Measurements from ENCODE around the gene AP5Z1. TPM values are rescaled to one million over a fixed set of nuclear protein-coding genes. Genes with fewer than 3 reads are reported as not detected.

AP5Z1 gene
- total RNA-seq, 1 donor = 40.2 TPM

DNA sequence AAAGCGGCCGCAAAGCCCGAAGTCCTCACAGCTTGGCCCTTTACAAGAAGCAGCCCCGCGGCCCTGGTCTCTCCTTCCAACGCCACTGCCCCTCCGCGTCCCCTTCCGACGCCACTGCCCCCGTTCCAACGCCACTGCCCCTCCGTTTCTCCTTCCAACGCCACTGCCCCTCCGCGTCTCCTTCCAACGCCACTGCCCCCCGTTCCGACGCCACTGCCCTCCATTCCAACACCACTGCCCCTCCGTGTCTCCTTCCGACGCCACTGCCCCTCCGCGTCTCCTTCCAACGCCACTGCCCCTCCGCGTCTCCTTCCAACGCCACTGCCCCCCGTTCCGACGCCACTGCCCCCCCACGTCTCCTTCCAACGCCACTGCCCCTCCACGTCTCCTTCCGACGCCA is 33.1 kb downstream of the AP5Z1 start:
- no peak for DNase-seq (ENCODE audit: low read depth)
- TF ChIP-seq, protein P1, sequence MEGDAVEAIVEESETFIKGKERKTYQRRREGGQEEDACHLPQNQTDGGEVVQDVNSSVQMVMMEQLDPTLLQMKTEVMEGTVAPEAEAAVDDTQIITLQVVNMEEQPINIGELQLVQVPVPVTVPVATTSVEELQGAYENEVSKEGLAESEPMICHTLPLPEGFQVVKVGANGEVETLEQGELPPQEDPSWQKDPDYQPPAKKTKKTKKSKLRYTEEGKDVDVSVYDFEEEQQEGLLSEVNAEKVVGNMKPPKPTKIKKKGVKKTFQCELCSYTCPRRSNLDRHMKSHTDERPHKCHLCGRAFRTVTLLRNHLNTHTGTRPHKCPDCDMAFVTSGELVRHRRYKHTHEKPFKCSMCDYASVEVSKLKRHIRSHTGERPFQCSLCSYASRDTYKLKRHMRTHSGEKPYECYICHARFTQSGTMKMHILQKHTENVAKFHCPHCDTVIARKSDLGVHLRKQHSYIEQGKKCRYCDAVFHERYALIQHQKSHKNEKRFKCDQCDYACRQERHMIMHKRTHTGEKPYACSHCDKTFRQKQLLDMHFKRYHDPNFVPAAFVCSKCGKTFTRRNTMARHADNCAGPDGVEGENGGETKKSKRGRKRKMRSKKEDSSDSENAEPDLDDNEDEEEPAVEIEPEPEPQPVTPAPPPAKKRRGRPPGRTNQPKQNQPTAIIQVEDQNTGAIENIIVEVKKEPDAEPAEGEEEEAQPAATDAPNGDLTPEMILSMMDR (IDR thresholded peaks at IDR 0.05; ENCODE audit: insufficient read depth, low read depth, low read length) = no peak

GRCh38 chr7:4809091-4809591 is 33.7 kb downstream of the AP5Z1 start:
- TF ChIP-seq, protein P1 (IDR thresholded peaks at IDR 0.05; ENCODE audit: insufficient read depth, low read depth, low read length) = no peak
- no peak for DNase-seq (ENCODE audit: low read depth)
- H3K4me3 ChIP-seq (ENCODE audit: low read depth, low read length) = no peak overlapping the region

More for the DNA sequence above, 33.1 kb downstream of the AP5Z1 start:
- no peak overlapping the region for H3K4me3 ChIP-seq (ENCODE audit: low read depth, low read length)

DNA sequence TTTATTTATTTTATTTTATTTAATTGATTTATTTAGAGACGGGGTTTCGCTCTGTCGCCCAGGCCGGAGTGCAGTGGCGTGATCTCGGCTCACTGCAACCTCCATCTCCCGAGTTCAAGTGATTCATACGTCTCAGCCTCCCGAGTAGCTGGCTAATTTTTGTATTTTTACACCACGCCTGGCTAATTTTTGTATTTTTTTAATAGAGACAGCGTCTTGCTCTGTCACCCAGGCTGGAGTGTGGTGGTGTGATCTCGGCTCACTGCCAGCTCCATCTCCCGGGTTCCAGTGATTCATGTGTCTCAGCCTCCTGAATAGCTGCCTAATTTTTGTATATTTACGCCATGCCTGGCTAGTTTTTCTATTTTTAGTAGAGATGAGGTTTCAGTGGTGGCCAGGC is 34.2 kb downstream of the AP5Z1 start:
- DNase-seq (ENCODE audit: low read depth) = no peak
- no peak overlapping the region for H3K4me3 ChIP-seq (ENCODE audit: low read depth, low read length)
- TF ChIP-seq, protein P1 (IDR thresholded peaks at IDR 0.05; ENCODE audit: insufficient read depth, low read depth, low read length) = no peak

DNA sequence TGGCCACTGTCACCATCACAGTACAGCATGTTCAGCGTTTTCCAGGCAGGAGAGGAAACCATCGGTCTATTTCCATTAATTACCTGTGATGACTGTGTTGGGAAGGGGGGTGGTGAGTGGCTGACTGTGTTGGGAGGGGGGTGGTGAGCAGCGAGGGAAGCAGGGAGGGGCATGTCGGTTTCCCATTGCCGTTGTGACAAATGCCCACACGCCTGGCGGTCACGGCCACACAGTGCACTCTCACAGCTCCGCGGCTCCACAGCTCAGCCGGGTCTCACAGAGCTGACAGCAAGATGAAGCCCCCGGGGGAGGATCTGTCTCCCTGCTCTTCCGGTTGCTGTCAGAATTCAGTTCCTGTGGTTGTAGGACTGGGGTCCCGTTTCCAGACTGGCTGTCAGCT is 39.0 kb downstream of the AP5Z1 start:
- no peak overlapping the region for H3K4me3 ChIP-seq (ENCODE audit: low read depth, low read length)
- no peak for DNase-seq (ENCODE audit: low read depth)
- TF ChIP-seq, protein P1 (IDR thresholded peaks at IDR 0.05; ENCODE audit: insufficient read depth, low read depth, low read length) = no peak

GRCh38 chr7:4815121-4815520 is 39.7 kb downstream of the AP5Z1 start:
- TF ChIP-seq, protein P1 (IDR thresholded peaks at IDR 0.05; ENCODE audit: insufficient read depth, low read depth, low read length) = no peak
- H3K4me3 ChIP-seq (ENCODE audit: low read depth, low read length) = no peak overlapping the region
- DNase-seq (ENCODE audit: low read depth) = no peak

DNA sequence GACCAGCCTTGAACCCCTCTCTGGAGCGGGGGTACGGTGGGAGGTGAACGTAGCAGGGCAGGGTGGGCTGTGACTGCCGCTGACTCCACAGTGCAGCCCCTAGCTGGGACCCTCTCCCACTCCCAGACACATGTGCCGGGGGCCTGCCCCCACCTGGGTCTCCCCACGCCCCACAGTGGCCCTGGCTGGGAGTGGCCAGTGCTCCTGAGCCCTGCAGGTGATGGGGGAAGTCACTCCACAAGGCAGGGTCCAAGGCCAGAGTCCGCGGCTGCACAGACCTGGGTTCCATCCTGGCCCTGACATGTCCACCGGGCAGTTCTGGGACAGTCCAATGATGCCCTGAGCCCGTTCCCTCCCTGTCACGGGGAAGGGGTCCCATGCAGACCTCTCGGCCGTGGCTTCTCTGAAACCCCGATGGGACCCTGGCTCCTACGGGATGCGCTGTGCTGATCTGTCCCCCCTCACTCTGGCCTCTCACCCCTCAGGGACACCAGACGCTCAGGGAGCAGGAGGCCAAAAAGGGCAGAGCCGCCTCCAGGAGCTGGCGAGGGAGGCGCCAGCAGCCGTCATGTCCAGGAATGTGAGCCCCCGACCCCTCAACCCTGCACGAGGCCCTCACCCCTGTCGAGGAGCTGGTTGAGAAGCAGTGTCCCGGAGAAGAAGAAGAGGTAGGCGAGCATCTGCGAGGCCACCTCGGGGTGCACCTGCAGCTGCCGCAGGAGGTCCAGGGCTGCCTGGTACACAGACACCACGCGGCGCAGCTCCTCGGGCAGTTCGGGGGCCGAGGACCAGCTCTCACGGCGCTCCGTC is 40.4 kb downstream of the AP5Z1 start:
- DNase-seq (ENCODE audit: low read depth) = no peak
- TF ChIP-seq, protein P1 (IDR thresholded peaks at IDR 0.05; ENCODE audit: insufficient read depth, low read depth, low read length) = no peak
- H3K4me3 ChIP-seq (ENCODE audit: low read depth, low read length) = no peak overlapping the region
